Measurements from ENCODE around the gene PCDH9. TPM values are rescaled to one million over a fixed set of nuclear protein-coding genes. Genes with fewer than 3 reads are reported as not detected.

The PCDH9 gene
- total RNA-seq, 2 donors from 2014 or later, result 0.44 to 1.0 TPM

GRCh38 chr13:67200605-67201004 is 29.5 kb downstream of the PCDH9 start:
- no peak for DNase-seq

GRCh38 chr13:67200183-67200582 is 30.0 kb downstream of the PCDH9 start:
- Histone ChIP-seq H3K4me3 (no peak overlapping the region), H3K4me1 (no peaks in the 10 kb centered on the region), H3K9me3 (no peaks in the 10 kb centered on the region), H3K27me3 (no peaks in the 10 kb centered on the region), H3K9ac (ENCODE audit: low read depth in 2 of 2, low read length in 2 of 2) (no peak overlapping the region), H3K36me3 (no peaks in the 10 kb centered on the region), H3K27ac (no peak overlapping the region)
- intact Hi-C loops (cut with DNase I), result no loop called here
- TF ChIP-seq CTCF (IDR thresholded peaks at IDR 0.05), result no peak
- DNase-seq, result no peak

More at GRCh38 chr13:67200605-67201004, 29.5 kb downstream of the PCDH9 start:
- Histone ChIP-seq H3K4me3 (no peak overlapping the region), H3K4me1 (no peaks in the 10 kb centered on the region), H3K27ac (no peak overlapping the region), H3K36me3 (no peaks in the 10 kb centered on the region), H3K9ac (ENCODE audit: low read depth in 2 of 2, low read length in 2 of 2) (no peak overlapping the region), H3K27me3 (no peaks in the 10 kb centered on the region), H3K9me3 (no peaks in the 10 kb centered on the region)
- intact Hi-C loops (cut with DNase I), result no loop called here
- no peak for TF ChIP-seq CTCF (IDR thresholded peaks at IDR 0.05)

GRCh38 chr13:67197704-67198103 is 32.4 kb downstream of the PCDH9 start:
- intact Hi-C loops (cut with DNase I), result no loop called here
- H3K27me3 ChIP-seq, result no peaks in the 10 kb centered on the region
- TF ChIP-seq CTCF (IDR thresholded peaks at IDR 0.05), result no peak
- H3K27ac ChIP-seq, result no peak overlapping the region
- H3K9ac ChIP-seq (ENCODE audit: low read depth in 2 of 2, low read length in 2 of 2), result no peak overlapping the region
- no peaks in the 10 kb centered on the region for H3K36me3 ChIP-seq
- H3K4me3 ChIP-seq, result no peak overlapping the region
- no peak for DNase-seq
- no peaks in the 10 kb centered on the region for H3K4me1 ChIP-seq
- no peaks in the 10 kb centered on the region for H3K9me3 ChIP-seq

GRCh38 chr13:67193979-67194378 is 36.2 kb downstream of the PCDH9 start:
- Histone ChIP-seq H3K4me1 (no peaks in the 10 kb centered on the region), H3K36me3 (no peaks in the 10 kb centered on the region), H3K27ac (no peak overlapping the region), H3K27me3 (no peaks in the 10 kb centered on the region), H3K4me3 (no peak overlapping the region), H3K9ac (ENCODE audit: low read depth in 2 of 2, low read length in 2 of 2) (no peak overlapping the region), H3K9me3 (no peaks in the 10 kb centered on the region)
- intact Hi-C loops (cut with DNase I), result no loop called here
- no peak for DNase-seq
- no peak for TF ChIP-seq CTCF (IDR thresholded peaks at IDR 0.05)

- H3K9me3 ChIP-seq, result no peaks in the 10 kb centered on the region
- no peaks in the 10 kb centered on the region for H3K27me3 ChIP-seq
- H3K4me3 ChIP-seq, result no peak overlapping the region
- H3K9ac ChIP-seq (ENCODE audit: low read depth in 2 of 2, low read length in 2 of 2), result no peak overlapping the region
- DNase-seq, result no peak
- no peak overlapping the region for H3K27ac ChIP-seq
- intact Hi-C loops (cut with DNase I), result no loop called here
- TF ChIP-seq CTCF (IDR thresholded peaks at IDR 0.05), result no peak
- H3K36me3 ChIP-seq, result no peaks in the 10 kb centered on the region
- H3K4me1 ChIP-seq, result no peaks in the 10 kb centered on the region
Measured at GRCh38 chr13:67192751-67193150, 37.4 kb downstream of the PCDH9 start.
